ENCODE measurements around the gene CTAGE15.
"Not testable (repeated sequence)": the region's sequence is repeated elsewhere in the genome, so short reads cannot be mapped to it uniquely, and the experiment has no call there.

GRCh38 chr7:143571501-143571900 lies at the start of gene CTAGE15:
- not testable (repeated sequence) for TF ChIP-seq CTCF (conservative IDR thresholded peaks at IDR 0.05; ENCODE audit: low read depth in 2 of 2); EZH2phosphoT487 (IDR thresholded peaks at IDR 0.05; ENCODE audit: unreplicated experiment); POLR2AphosphoS5 (IDR thresholded peaks at IDR 0.05; ENCODE audit: low read depth)
